ENCODE data around the gene CDPF1.
"Not testable (repeated sequence)": the region's sequence is repeated elsewhere in the genome, so short reads cannot be mapped to it uniquely, and the experiment has no call there.

Gene CDPF1

GRCh38 chr22:46267431-46268279 is 17.6 kb upstream of the CDPF1 start, which contains the start of gene TTC38:
TSS of gene TTC38 (plus strand) at chr22:46268008. CDS start at chr22:46268040, 32 bp downstream.
- no peaks in the 10 kb centered on the region for H3K27me3 ChIP-seq (ENCODE audit: low read depth, low read length)
- H3K9me3 ChIP-seq (ENCODE audit: control insufficient read depth in 1 of 2, low read length in 2 of 2) = no peaks in the 10 kb centered on the region
- H3K4me1 ChIP-seq (ENCODE audit: control insufficient read depth in 1 of 2, insufficient read depth in 2 of 2, low read length in 2 of 2) = peaks cover 3 to 24% of the 10 kb centered on the region in 2 donors
- H3K4me3 ChIP-seq (ENCODE audit: low read depth in 1 of 2, low read length in 2 of 2) = peak within 1 kb of the TSS; percentile 81 to 88
- H3K36me3 ChIP-seq (ENCODE audit: control insufficient read depth in 1 of 2, insufficient read depth in 2 of 2, low read length in 2 of 2) = peaks cover 6 to 8% of the 10 kb centered on the region in 2 donors
- H3K27ac ChIP-seq (ENCODE audit: low read length) = peak within 1 kb of the TSS; percentile 74

GRCh38 chr22:46265627-46266026 is 15.5 kb upstream of the CDPF1 start:
- not testable (repeated sequence) for H3K27me3 ChIP-seq (ENCODE audit: low read depth, low read length); H3K27ac ChIP-seq (ENCODE audit: low read length); H3K36me3 ChIP-seq (ENCODE audit: control insufficient read depth in 1 of 2, insufficient read depth in 2 of 2, low read length in 2 of 2); H3K4me3 ChIP-seq (ENCODE audit: low read depth in 1 of 2, low read length in 2 of 2); H3K9me3 ChIP-seq (ENCODE audit: control insufficient read depth in 1 of 2, low read length in 2 of 2)
- peaks cover 3 to 24% of the 10 kb centered on the region in 2 donors for H3K4me1 ChIP-seq (ENCODE audit: control insufficient read depth in 1 of 2, insufficient read depth in 2 of 2, low read length in 2 of 2)

GRCh38 chr22:46264520-46264919 is 14.4 kb upstream of the CDPF1 start:
- peaks cover 3 to 22% of the 10 kb centered on the region in 2 donors for H3K4me1 ChIP-seq (ENCODE audit: control insufficient read depth in 1 of 2, insufficient read depth in 2 of 2, low read length in 2 of 2)
- not testable (repeated sequence) for H3K9me3 ChIP-seq (ENCODE audit: control insufficient read depth in 1 of 2, low read length in 2 of 2); H3K4me3 ChIP-seq (ENCODE audit: low read depth in 1 of 2, low read length in 2 of 2); H3K27ac ChIP-seq (ENCODE audit: low read length); H3K27me3 ChIP-seq (ENCODE audit: low read depth, low read length); H3K36me3 ChIP-seq (ENCODE audit: control insufficient read depth in 1 of 2, insufficient read depth in 2 of 2, low read length in 2 of 2)

GRCh38 chr22:46263216-46263590 is 13.1 kb upstream of the CDPF1 start, which contains the start of gene PKDREJ:
TSS of gene PKDREJ (minus strand) at chr22:46263343. CDS start at chr22:46263322, 21 bp downstream.
- Histone ChIP-seq H3K27me3 (ENCODE audit: low read depth, low read length) (no peaks in the 10 kb centered on the region), H3K27ac (ENCODE audit: low read length) (no peak within 1 kb of the TSS), H3K4me3 (ENCODE audit: low read depth in 1 of 2, low read length in 2 of 2) (peak within 1 kb of the TSS in 1 of 2 donors; percentile 47), H3K36me3 (ENCODE audit: control insufficient read depth in 1 of 2, insufficient read depth in 2 of 2, low read length in 2 of 2) (no peaks in the 10 kb centered on the region), H3K9me3 (ENCODE audit: control insufficient read depth in 1 of 2, low read length in 2 of 2) (no peaks in the 10 kb centered on the region), H3K4me1 (ENCODE audit: control insufficient read depth in 1 of 2, insufficient read depth in 2 of 2, low read length in 2 of 2) (peaks cover 0 to 11% of the 10 kb centered on the region in 2 donors)

DNA sequence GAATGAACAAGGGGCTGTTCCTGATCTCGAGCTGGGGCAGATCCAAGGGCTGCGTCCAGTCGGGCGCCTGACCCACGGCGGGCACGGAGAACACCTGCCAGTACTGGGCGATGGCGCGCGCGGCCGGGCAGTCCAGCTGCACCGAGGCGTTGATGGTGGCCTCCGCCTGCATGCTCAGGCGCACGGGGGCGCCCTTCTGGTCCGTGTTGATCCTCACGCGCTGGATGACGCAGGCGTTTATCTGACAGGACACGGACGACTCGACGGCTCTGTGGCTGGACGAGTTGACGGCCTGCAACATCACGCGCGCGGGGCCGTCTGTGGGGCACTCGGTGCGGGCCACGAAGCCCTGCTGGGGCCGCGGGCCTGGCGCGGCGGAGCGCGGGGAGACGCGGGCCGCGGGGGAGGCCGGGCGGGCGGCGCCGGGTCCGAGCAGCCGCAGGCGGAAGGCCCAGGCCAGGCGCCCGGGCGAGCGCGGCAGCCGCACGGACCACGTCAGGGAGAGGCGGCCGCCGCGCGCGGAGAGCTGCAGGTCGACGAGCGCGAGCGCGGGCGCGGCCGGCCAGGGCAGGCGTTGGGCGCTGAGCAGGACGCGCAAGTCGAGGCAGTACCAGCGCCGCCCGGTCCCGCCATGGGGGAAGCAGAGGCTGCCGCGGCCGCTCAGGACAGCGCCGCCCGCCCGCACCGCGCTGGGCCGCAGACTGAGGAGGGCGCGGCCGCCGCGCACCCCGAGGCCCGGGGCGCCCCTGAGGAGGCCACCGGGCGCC is 12.5 kb upstream of the CDPF1 start:
- no peak overlapping the region for H3K27ac ChIP-seq (ENCODE audit: low read length)
- no peaks in the 10 kb centered on the region for H3K27me3 ChIP-seq (ENCODE audit: low read depth, low read length)
- H3K9me3 ChIP-seq (ENCODE audit: control insufficient read depth in 1 of 2, low read length in 2 of 2) = no peaks in the 10 kb centered on the region
- H3K4me3 ChIP-seq (ENCODE audit: low read depth in 1 of 2, low read length in 2 of 2) = peak overlapping the region in 1 of 2 donors; percentile 47
- H3K36me3 ChIP-seq (ENCODE audit: control insufficient read depth in 1 of 2, insufficient read depth in 2 of 2, low read length in 2 of 2) = no peaks in the 10 kb centered on the region
- peaks cover 0 to 10% of the 10 kb centered on the region in 2 donors for H3K4me1 ChIP-seq (ENCODE audit: control insufficient read depth in 1 of 2, insufficient read depth in 2 of 2, low read length in 2 of 2)

- H3K4me3 ChIP-seq (ENCODE audit: low read depth in 1 of 2, low read length in 2 of 2) = no peak overlapping the region
- no peak overlapping the region for H3K27ac ChIP-seq (ENCODE audit: low read length)
- H3K36me3 ChIP-seq (ENCODE audit: control insufficient read depth in 1 of 2, insufficient read depth in 2 of 2, low read length in 2 of 2) = no peaks in the 10 kb centered on the region
- H3K27me3 ChIP-seq (ENCODE audit: low read depth, low read length) = no peaks in the 10 kb centered on the region
- no peaks in the 10 kb centered on the region for H3K9me3 ChIP-seq (ENCODE audit: control insufficient read depth in 1 of 2, low read length in 2 of 2)
- H3K4me1 ChIP-seq (ENCODE audit: control insufficient read depth in 1 of 2, insufficient read depth in 2 of 2, low read length in 2 of 2) = peaks cover 0 to 3% of the 10 kb centered on the region in 2 donors
These were observed 9.9 kb upstream of the CDPF1 start for GRCh38 chr22:46260038-46260437.

GRCh38 chr22:46259374-46259773 is 9.3 kb upstream of the CDPF1 start:
- no peak overlapping the region for H3K27ac ChIP-seq (ENCODE audit: low read length)
- H3K4me1 ChIP-seq (ENCODE audit: control insufficient read depth in 1 of 2, insufficient read depth in 2 of 2, low read length in 2 of 2) = peaks cover 0 to 3% of the 10 kb centered on the region in 2 donors
- H3K27me3 ChIP-seq (ENCODE audit: low read depth, low read length) = no peaks in the 10 kb centered on the region
- no peak overlapping the region for H3K4me3 ChIP-seq (ENCODE audit: low read depth in 1 of 2, low read length in 2 of 2)
- H3K36me3 ChIP-seq (ENCODE audit: control insufficient read depth in 1 of 2, insufficient read depth in 2 of 2, low read length in 2 of 2) = no peaks in the 10 kb centered on the region
- H3K9me3 ChIP-seq (ENCODE audit: control insufficient read depth in 1 of 2, low read length in 2 of 2) = no peaks in the 10 kb centered on the region

DNA sequence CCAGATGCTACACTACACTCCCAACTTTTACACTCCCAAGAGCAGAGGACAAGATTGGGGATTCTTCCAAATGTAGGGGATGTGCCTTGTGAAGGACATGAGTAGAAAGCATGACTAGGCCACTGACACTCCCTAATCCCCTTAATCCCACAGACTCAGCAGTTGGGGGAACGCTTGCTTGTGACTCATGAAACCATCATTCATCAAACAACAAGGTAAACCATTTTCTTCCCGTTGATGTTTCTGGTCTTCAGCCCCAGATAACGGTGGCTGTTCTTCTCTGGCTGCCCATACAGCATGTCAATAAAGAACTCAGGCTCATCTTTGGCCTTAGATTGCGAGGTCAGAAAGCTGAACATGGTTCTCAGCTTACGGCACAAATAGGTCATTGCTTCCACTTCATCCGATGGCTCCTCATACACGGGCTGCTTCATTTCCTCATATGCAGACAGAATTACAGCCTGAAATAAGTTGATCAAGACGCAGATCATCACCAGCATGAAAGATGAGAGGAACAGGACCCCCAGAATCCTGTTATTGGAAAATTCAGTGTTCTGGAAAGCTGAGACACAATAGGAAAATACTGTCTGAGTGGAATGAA is 6.4 kb upstream of the CDPF1 start:
- no peak overlapping the region for H3K4me3 ChIP-seq (ENCODE audit: low read depth in 1 of 2, low read length in 2 of 2)
- H3K36me3 ChIP-seq (ENCODE audit: control insufficient read depth in 1 of 2, insufficient read depth in 2 of 2, low read length in 2 of 2) = no peaks in the 10 kb centered on the region
- H3K27me3 ChIP-seq (ENCODE audit: low read depth, low read length) = no peaks in the 10 kb centered on the region
- H3K4me1 ChIP-seq (ENCODE audit: control insufficient read depth in 1 of 2, insufficient read depth in 2 of 2, low read length in 2 of 2) = peaks cover 0 to 2% of the 10 kb centered on the region in 2 donors
- H3K27ac ChIP-seq (ENCODE audit: low read length) = no peak overlapping the region
- no peaks in the 10 kb centered on the region for H3K9me3 ChIP-seq (ENCODE audit: control insufficient read depth in 1 of 2, low read length in 2 of 2)

DNA sequence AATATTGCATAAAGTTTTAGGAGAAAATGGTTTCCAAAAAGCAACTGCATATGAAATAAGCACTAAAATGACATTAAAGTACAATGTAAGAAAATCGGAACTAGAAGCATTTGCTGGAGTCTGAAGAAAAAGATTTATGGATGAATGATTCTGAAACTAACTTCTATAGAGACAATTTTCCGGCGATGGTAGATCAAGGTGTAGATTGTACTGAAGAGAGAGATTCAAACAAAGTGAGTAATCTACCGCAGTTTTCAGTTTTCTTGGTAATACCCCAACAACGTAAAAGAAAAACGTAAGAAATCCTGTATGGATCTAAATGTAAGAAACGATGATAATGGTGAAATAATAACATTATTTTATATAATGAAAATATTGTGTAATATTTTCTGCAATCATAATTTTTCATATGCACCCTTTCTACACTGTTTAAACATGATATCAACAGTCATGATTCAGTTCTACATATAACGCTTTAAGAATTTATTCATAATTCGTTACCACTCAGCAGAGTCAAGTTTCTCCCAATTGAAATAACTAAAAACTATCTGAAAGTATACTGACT is 1.8 kb upstream of the CDPF1 start:
- Histone ChIP-seq H3K27ac (ENCODE audit: low read length) (no peak overlapping the region), H3K4me3 (ENCODE audit: low read depth in 1 of 2, low read length in 2 of 2) (no peak overlapping the region), H3K4me1 (ENCODE audit: control insufficient read depth in 1 of 2, insufficient read depth in 2 of 2, low read length in 2 of 2) (peaks cover 8 to 13% of the 10 kb centered on the region in 2 donors), H3K27me3 (ENCODE audit: low read depth, low read length) (no peaks in the 10 kb centered on the region), H3K9me3 (ENCODE audit: control insufficient read depth in 1 of 2, low read length in 2 of 2) (no peaks in the 10 kb centered on the region), H3K36me3 (ENCODE audit: control insufficient read depth in 1 of 2, insufficient read depth in 2 of 2, low read length in 2 of 2) (no peaks in the 10 kb centered on the region)

GRCh38 chr22:46251266-46251665 is 1.2 kb upstream of the CDPF1 start:
- H3K9me3 ChIP-seq (ENCODE audit: control insufficient read depth in 1 of 2, low read length in 2 of 2) = no peaks in the 10 kb centered on the region
- H3K4me3 ChIP-seq (ENCODE audit: low read depth in 1 of 2, low read length in 2 of 2) = peak overlapping the region; percentile 61 to 90
- no peaks in the 10 kb centered on the region for H3K36me3 ChIP-seq (ENCODE audit: control insufficient read depth in 1 of 2, insufficient read depth in 2 of 2, low read length in 2 of 2)
- H3K27me3 ChIP-seq (ENCODE audit: low read depth, low read length) = no peaks in the 10 kb centered on the region
- no peak overlapping the region for H3K27ac ChIP-seq (ENCODE audit: low read length)
- H3K4me1 ChIP-seq (ENCODE audit: control insufficient read depth in 1 of 2, insufficient read depth in 2 of 2, low read length in 2 of 2) = peaks cover 8 to 13% of the 10 kb centered on the region in 2 donors

- no peaks in the 10 kb centered on the region for H3K27me3 ChIP-seq (ENCODE audit: low read depth, low read length)
- H3K27ac ChIP-seq (ENCODE audit: low read length) = no peak overlapping the region
- peak overlapping the region; percentile 61 to 90 for H3K4me3 ChIP-seq (ENCODE audit: low read depth in 1 of 2, low read length in 2 of 2)
- no peaks in the 10 kb centered on the region for H3K36me3 ChIP-seq (ENCODE audit: control insufficient read depth in 1 of 2, insufficient read depth in 2 of 2, low read length in 2 of 2)
- no peaks in the 10 kb centered on the region for H3K9me3 ChIP-seq (ENCODE audit: control insufficient read depth in 1 of 2, low read length in 2 of 2)
- peaks cover 8 to 15% of the 10 kb centered on the region in 2 donors for H3K4me1 ChIP-seq (ENCODE audit: control insufficient read depth in 1 of 2, insufficient read depth in 2 of 2, low read length in 2 of 2)
These were observed 661 bp upstream of the CDPF1 start for GRCh38 chr22:46250783-46251125.

Measured in muscle layer of duodenum (tissue), 2 donors.